HG03175 (cell line): ENCODE measurements around the gene DUS3L.
A peak's percentile ranks its signal among the peaks of the same experiment; 100 is the strongest.

Source experiments
- ATAC-seq: cut with Tn5 transposase; IDR thresholded peaks from one replicate; pipeline ENCODE4 v1.9.1; 2021; ENCODE audit warnings: mild to moderate bottlenecking, moderate library complexity; ENCODE audit not compliant: unreplicated experiment

DUS3L gene, protein sequence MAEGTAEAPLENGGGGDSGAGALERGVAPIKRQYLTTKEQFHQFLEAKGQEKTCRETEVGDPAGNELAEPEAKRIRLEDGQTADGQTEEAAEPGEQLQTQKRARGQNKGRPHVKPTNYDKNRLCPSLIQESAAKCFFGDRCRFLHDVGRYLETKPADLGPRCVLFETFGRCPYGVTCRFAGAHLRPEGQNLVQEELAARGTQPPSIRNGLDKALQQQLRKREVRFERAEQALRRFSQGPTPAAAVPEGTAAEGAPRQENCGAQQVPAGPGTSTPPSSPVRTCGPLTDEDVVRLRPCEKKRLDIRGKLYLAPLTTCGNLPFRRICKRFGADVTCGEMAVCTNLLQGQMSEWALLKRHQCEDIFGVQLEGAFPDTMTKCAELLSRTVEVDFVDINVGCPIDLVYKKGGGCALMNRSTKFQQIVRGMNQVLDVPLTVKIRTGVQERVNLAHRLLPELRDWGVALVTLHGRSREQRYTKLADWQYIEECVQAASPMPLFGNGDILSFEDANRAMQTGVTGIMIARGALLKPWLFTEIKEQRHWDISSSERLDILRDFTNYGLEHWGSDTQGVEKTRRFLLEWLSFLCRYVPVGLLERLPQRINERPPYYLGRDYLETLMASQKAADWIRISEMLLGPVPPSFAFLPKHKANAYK

DNA sequence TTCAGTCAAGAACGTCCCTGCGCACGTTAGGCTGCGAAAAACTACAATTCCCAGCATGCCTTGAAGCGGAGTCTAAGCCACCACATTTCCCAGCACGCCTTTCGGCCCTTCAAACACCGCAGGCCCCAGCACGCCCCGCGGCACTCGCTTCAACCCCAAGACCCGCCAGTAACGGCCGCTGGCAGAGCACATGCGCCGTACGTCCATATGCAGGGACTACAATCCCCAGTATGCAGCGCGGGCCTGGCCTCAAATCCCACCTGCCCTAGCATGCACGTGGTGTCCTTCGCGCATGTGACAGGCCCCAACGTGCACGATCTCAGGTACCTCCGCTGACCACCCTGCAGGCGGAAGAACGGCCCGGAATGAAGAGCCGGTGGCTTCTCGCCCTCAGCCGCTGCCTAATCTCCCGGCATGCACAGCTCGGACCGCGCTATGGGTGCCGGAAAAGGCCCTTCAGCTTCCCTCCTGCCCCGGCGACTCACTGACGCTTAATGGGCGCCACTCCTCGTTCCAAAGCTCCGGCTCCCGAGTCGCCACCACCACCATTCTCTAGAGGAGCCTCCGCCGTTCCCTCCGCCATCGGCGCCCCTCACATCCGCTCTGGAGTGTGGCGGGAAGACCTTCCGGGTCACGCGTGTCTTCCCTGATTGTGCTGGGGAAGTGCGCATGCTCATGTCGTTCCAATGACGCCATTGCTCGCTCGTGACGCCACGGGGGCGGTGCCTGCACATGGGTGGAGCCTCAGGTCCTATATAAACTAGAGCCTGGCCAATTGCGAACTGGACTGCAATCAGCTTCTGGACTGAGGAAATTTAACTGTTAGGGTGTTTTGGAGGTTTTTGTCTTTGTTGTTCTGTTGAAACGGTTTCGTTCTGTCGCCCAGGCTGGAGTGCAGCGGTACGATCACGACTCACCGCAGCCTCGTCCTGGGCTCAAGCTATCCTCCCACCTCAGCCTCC, at the start of gene DUS3L:
Gene DUS3L (minus strand): TSS at position 605 of the 962 bp plus-strand sequence. CDS start 22 bp downstream, at position 583.
- peak; percentile 93 for ATAC-seq

DNA sequence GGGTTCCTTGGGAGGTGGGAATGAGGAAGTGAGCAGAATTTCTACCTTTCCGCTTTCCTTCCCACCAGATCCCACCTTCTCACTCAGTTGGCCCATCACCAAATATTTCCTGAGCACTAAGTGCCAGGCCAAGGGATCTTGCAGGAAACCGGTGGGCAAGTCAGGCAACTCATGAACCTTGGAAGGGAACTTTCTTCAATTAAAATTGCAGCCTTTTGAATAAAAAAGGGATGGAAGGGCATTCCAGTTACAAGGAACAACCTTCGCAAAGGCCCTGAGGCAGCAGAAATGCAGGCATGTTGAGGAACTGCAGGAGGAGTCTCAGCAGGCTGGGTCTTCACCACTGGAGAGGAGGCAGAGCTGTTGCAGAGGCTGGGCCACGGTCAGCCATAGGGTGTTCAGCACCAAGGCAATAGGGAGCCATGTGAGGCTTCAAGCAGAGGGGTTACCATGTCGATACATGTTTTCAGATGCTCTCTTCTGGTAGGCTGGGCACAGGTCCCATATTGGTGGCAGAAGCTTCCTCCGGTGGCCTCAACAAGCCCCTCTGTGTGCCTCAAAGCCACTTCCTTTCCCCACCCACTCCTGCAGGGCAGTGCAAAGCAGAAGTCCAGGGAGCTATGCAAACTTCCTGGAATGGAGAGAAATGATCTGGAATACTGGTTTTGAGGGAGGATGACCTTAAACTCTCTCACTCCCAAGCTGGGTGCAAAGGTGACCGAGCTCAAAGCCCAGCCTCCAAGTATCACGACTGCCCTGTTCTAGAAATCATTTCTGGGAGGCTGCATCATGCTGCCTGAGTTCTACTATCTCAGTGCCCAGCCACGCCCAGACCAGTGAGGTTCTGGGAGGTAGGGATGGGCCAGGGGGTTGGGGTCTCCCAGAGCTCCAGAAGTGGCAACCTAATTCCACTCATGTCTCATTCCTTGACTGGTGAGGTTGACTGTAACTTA, 48.4 kb upstream of the DUS3L start, which contains the start of gene FUT6:
Gene FUT6 (minus strand): TSS at position 638 of the 953 bp plus-strand sequence. CDS start 7,135 bp downstream, outside the sequence.
- ATAC-seq, result no peak

DNA sequence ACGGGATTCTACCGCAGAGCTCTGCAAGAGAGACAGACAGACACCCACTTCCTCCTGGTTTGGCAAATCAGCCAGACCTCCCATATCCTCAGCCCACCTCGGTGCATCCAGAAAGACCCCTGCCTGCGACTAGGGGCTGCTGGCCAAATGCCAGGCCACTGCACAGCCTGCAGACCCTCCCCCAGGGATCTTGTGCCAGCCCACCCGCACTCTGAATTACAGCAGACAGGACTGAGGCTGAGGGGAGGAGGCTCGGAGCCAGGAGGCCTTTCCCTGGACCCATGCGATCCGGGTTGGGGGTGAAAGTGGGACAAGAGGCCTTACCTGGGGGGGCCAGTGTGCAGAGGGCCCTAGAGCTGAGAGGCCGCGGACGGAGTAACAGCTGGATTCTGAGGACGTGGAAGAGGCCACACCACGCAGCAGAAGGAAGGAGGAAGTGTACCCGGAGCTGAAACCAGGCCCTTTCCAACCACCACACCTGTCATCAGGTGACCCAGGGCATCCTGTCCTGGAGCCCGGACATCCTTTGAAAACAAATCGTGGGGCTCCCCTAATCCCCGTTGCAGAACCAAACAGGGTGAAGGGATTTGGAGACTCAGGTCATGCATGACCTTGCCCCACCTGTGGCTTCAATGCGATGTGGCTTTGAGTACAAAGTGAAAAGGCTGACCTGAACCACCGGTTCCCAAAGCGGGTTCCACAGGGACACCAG, 47.5 kb upstream of the DUS3L start:
- no peak for ATAC-seq

DNA sequence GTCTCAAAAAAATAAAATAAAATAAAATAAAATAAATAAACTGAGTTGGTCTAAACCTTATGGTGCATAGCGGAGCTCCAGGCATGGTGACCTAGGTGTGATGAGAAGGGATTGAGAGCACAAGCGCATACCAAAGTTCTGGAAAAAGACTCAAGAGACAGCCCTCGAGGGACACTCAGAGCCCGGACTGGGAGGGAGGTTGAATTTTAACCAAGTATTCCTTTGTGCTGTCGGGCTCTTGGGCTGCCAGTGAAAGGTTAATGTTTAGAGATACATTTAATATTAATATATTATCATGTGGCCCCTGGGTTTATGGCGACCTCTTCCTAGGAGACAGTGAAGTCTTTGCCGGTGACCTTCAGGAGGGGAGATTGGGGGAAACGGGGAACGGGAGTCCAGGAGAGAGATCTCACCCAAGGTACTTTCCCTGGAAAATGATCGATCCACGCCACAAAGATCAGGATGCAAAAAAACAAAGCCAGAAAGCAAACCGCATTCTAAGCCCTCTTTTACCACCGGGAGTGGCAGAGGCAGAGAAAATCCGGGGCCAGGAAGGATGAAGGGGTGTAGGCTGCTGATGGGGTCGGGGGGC, 46.9 kb upstream of the DUS3L start:
- ATAC-seq, result no peak

DNA sequence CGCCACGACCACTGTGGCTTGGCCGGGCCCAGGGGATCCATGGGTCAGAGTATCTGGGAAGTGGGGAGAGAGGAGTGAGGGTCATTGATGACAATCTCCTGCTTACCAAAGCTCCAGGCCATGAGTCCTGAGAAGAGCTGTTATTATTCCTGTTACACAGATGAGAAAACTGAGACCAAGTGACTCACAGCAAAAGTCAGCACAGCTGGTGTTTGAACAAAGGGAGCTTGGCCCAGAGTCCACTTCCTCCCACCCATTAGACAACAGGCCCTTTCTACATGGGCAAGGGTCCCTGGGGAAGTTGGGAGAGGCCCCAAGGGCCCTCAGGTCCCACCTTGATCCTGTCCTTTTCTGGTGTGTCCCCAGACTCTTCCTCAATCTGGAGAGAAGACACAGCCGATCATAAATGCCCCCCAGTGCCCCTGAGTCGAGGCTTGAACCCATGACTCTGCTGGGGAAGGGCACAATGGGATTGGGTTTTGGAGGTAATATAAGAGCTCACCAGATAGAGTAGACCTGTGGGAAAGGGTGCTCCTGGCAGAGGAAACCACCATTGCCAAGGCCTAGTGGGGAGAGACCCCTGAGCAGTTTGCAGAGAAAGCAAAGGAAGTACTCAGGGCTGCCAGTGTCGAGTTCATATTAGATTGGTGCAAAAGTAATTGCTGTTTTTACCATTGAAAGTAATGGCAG, 41.7 kb upstream of the DUS3L start:
- no peak for ATAC-seq

DNA sequence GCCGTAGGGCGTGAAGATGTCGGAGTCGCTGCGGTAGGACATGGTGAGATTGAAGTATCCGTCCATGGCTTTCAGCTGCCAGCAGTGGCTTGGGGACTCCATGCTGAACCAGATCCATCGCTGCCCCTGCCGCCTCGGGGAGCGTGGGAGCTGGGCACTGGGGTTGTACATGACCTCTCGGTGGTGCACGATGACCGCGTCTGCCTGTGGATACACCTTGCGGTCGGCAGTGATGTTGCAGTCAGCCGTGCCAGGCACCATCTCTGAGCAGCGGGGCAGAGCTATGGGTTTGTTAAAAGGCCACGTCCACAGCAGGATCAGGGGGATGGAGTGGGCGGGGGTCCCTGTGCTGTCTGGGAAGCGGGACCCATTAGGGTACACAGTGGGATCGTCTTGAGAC, 41.1 kb upstream of the DUS3L start:
- ATAC-seq, result no peak

DNA sequence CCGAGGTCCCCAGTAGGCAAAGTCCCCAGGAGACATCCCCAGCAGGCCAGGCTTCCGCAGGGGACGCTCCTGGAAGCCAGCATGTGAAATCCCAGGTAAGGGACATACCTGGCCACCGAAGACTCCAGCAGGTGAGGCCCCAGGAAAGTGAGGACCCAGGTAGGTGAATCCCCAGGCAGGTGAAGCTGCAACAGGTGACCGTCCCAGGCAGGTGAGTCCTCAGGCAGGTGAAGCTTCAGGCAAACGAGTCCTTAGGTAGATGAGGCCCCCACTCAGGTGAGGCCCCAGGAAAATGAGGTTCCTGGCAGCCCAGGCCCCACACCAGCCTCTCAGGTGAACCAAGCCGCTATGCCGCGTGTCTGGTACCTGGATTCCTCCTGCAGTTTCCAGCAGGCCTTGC, 40.2 kb upstream of the DUS3L start:
- no peak for ATAC-seq

DNA sequence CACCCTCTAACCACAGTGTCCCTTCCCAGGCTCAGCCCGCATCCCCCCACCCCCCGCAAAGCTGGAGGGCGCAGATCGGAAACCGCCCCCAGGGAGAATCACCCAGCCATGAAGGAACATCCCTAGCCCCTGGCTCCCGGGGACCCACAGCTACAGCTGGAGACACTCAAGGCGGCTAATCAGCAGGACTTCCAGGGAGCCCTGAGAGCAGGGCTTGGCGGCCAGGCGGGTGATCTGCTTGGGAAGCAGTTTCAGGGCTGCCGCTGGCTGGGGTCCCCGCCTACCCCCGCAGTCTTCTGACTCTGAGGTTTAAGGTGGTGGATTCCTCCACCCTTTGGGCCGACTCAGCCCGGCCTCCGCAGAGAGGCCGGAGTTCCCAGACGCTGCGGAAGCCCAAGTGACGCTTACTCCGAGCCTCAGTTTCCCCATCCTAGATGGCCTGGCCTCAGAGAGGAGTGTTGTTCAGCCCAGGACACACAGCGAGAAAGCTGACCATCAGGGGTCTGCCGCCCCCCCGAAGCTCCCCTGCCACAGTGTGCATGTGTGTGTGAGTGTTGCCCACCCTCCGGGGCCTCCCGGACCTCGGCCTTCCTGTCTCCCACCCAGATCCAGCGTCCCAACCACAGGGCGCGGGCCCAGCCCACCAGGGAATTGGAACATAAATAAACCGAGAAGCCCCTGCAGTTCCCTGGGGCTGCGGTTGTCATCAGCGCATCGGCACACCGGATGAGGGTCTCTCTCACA, 38.8 kb upstream of the DUS3L start:
- ATAC-seq, result no peak

DNA sequence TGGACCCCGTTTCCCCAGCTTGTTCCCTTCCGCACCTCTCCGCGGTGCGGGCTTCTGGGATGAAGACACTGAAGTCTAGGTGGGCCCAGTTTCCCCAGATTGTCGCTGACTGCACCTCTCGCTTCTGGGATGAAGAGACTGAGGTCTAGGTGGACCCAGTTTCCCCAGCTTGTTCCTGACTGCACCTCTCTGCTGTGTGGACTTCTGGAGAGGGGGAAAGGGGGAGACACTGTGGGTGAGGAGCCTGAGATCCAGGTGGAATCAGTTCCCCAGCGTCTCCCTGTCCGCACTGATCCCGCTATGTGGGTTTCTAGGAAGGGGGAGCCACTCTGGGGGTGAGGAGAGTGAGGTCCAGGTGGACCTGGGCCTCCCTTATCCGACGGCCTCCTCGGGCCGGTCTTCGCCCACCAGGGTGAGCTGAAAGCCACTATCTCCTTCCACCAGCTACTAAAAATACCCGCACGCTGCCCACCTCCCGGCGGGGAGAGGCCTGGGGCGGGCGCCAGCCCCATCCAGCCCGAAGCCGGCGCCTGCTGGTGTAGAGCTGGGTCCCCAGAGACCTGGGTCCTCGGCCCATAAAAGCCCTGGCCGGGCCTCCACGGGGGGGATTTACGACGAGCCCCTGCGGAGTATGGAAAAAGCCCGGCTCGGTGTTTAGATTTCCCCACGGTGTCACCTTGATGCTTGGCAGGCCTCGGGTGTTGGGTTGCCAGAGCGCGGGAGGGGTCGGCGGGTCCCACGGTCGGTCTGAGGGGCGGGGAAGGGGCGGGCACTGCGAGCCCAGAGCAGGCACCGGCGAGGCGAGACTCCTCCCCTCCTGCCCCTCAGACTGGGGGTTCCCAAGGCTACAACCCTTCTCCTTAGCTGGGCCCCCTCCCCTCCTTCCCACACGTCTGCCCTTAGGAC, 38.0 kb upstream of the DUS3L start:
- ATAC-seq, result no peak

DNA sequence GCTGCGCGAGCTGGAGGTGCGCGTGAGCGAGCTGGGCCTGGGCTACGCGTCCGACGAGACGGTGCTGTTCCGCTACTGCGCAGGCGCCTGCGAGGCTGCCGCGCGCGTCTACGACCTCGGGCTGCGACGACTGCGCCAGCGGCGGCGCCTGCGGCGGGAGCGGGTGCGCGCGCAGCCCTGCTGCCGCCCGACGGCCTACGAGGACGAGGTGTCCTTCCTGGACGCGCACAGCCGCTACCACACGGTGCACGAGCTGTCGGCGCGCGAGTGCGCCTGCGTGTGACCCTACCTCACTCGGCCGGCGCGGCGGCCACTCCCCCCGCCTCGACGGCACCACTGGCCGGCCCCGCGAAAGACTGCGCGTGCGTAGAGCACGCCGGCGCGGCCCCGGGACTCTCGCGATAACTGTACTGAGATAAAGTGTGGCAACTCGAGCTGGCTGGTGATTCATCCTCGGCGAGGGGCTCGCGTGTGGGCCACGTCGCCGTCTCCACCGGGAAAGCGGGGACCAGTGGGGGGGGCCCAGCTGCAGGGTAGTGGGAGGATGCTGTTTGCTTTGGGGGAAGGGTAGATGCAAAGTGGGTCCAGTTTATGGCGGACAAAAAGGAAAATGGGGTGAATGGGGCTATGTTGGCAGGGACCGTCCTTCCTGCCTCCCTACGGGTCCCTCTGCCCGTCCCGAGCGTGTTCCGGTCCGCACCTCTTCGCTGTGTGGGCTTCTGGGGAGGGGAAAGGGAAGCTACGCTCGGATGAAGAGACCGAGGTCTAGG, 37.1 kb upstream of the DUS3L start:
- ATAC-seq, result peak; percentile 66

DNA sequence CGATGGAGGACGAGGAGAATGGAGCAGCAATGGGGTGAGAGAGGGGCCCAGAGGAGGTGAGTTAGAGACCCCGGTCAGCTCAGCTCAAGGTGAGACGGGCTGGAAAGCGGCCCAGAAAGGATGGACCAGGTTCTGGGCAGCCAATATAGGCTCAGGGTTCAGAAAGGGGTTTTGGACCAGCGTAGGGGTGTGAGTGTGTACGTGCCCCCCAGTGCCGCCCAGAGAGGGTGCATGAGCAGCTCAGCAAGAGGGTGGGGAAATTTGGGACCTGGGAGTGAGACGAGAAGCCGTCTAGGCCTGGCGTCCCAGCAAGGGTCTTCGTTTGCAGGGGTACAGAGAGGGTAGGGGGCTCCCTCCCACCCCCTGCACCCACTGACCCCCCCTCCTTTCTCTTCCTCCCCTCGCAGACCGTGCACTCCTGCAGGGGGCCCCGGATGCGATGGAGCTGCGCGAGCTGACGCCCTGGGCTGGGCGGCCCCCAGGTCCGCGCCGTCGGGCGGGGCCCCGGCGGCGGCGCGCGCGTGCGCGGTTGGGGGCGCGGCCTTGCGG, 36.5 kb upstream of the DUS3L start:
- no peak for ATAC-seq

DNA sequence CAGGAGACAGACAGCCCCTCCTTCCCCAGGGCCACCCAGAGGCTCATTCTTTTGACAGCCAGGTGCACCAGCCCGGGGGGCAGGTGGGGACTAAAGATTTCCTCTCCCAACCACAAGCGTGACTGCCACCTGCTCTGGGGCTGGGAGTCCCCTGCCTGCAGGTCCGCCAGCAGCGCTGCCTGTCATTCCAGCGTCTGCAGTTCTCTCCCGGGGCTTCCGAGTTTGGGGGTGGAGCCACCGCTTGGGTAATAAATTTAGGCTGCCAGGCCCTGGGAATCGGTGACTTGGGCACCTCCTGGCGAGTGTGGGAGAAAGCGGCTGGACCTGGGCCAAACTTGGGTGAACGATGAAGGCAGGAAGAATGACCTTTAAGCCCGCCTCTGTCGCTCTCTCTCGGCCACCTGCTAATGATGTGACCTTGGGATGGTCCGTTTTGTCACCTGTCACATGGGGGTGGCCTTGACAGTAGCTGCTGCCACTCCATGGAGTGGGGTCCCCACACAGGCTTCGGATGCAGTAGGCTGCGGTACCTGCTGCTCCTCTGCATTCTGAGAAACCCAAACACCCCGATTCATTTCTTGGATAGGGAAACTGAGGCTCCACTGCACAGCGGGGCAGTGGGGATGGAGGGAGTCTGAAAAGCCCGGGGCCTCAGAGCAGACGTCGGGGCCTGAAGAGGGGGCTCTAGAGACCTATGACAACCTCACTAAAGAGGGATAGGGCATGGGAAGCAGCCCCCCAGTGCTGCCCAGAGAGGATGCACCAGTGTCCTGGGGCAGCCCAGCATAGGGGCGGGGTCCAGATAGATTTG, 35.8 kb upstream of the DUS3L start:
- no peak for ATAC-seq

DNA sequence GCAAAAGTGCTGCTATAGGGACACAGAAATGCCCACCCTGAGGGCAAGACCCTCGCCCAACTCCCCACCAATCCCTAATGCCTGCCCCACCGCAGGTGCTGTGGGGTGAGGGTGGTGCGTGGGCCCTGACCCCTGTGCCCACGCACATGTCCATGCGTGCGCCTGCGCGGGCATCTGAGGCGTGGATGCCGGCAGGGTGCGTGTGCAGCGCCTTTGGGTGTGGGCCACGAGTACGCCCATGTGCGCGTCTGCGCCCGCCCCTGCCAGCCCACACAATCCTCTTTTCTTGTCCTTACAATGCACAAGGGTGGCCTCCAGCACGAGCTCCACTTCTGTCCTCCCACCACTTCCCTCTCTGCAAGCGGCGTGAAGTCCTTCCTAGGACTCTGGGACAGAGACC, 34.2 kb upstream of the DUS3L start:
- no peak for ATAC-seq

DNA sequence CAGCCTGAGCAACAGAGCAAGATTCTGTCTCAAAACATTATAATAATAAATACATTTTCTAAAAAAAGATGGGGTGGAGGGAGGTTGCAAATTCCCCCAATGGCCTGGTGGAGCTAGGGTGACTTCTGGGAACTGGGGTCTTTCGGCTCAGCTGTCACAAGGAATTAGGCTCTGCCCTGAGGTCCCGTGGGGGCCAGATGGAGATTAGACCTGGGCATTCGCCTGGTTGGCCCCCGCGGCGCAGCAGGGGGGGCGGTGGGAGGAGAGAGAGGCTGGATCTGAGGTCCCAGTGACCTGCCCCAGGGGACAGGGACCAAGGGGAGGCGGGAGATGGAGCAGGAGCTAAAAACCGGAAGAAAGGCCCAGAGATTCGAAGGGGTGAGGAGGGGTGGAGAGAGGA, 33.8 kb upstream of the DUS3L start:
- no peak for ATAC-seq
